ENCODE measurements around the gene EHBP1.
A peak's percentile ranks its signal among the peaks of the same experiment; 100 is the strongest.
"Not testable (repeated sequence)": the region's sequence is repeated elsewhere in the genome, so short reads cannot be mapped to it uniquely, and the experiment has no call there.

EHBP1 gene

DNA sequence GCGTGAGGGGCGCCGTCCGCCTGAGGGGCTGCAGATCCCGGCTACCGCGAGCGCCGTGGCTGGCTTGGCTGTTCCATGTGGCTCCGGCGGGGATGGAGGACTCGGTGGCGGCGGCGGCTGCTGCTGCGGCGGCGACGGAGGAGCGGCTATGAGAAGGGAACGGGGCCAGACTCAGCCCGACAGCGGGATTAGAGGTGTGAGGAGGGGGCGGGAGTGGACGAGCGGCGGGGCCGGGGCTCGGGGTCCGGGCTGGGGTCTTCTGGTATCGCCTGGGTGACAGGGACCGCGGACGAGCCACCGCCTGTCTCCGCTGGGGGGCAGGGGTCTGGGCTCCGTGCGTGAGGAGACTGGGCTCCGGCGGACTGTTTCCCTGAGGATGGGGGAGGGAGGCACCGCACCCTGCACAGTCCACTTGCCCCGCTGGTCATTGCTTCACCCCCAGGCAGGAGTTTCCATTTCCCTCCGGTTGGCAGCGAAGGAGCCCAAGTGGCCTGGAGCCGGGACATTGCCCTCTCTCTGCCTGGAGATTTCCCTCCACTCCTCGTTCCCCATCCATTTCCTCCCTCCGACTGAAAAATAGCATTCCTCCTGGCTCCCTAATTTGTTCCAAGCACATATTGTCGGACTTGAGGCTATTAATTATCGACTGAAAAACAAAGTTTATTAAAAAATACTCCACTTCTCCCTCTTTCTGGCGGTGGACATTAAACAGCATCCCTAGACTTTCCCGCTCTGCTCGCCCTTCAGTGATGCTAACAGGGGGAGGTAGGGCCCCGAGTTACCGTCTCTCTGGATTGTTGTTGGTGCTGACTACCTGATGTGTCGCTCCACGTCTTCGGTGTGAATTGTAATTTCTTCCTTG lies 577 bp downstream of the EHBP1 start:
- DNase-seq (ENCODE audit: low read depth in 2 of 2), result peak in 1 of 2 experiments; percentile 7

GRCh38 chr2:62706721-62707521 lies 1.4 kb downstream of the EHBP1 start:
- DNase-seq (ENCODE audit: low read depth in 2 of 2), result no peak

GRCh38 chr2:62708751-62709150 lies 3.2 kb downstream of the EHBP1 start:
- no peak for DNase-seq (ENCODE audit: low read depth in 2 of 2)

DNA sequence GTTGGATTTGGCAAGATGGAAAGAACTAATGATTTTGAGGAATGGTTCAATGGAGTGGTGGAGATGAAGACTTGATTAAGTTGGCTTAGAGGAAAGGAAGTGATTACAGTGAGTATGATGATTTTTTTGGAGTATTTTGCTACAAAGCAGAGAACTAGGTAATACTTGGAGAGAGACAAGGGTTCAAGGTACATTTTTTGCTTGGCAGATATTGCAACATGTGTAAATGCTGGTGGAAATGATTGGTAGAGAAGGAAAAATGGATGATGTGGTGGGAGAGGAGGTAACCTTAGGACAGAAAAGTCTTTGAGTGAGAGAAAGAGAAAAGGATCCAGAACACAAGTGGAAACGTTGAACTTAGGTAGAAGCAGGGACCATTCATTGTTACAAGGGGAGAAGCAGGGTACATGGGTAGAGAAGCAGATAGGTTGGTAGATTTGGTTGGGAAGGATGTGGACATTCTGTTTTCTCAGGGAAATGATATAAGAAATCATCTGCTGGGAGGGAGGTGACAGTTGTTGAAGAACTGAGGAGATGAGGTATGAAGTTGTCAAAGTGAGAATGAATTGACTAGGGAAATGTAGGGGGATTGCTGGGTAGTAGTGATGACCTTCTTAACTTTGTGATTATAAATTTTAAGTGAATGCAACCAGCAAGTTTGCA lies 6.5 kb downstream of the EHBP1 start:
- no peak for DNase-seq (ENCODE audit: low read depth in 2 of 2)

DNA sequence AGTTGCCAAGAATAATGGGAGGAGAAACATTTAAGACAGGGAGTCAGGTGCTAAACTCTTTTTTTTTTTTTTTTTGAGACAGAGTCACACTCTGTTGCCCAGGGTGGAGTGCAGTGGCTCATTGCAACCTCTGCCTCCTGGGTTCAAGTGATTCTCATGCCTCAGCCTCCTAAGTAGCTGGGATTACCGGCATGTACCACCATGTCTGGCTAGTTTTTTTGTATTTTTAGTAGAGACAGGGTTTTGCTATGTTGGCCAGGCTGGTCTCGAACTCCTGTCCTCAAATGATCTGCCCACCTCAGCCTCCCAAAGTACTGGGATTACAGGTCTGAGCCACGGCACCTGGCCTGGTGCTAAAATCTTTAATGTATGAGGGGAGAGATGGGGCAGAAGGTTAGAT lies 7.7 kb downstream of the EHBP1 start:
- DNase-seq (ENCODE audit: low read depth in 2 of 2), result not testable (repeated sequence)

- DNase-seq (ENCODE audit: low read depth in 2 of 2), result no peak
Measured at GRCh38 chr2:62713837-62714236, 8.3 kb downstream of the EHBP1 start.

DNA sequence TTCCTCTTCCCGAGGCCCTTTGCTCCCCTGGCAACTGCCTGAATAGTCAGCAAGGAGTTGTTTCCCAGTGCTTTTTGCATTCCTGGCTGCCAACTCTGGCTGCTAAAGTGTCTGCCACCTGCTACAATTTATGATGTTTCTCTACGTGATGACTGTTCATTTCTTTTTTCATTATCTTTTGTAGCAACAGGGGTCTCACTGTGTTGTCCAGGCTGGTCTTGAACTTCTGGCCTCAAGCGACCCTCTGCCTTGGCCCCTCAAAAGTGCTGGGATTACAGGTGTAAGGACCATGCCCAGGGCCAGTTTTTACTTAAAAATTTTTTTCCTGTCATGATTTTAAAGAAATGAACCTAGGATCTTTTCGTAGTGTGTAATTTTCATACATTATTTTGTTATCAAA lies 11.3 kb downstream of the EHBP1 start:
- DNase-seq (ENCODE audit: low read depth in 2 of 2), result no peak

DNA sequence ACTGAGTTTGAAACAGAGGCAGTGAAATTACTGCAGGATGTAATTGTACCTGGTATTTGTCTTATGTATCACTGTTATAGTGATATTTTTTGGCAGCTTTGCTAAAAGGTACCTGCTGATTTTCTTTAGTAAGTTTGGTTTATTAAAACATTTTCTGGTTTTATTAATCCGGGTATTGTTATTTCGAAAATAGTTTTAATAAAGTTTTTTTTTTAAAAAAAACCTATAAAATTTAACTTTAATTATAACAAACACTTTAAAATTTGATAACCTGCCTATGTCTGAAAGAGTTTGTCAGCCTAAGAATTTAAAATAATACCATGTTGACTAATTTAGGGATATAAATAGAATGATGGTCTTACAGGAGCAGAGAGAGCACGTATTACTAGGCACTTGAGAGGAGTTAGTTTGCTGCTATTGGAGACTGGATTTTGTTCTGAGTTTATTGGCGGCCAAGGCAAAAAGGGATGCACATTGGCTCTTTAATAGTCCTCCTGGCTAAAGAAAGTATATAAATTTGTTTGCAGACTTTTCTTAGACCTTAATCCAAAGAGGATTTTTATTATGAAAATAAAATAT lies 12.1 kb downstream of the EHBP1 start:
- no peak for DNase-seq (ENCODE audit: low read depth in 2 of 2)

DNA sequence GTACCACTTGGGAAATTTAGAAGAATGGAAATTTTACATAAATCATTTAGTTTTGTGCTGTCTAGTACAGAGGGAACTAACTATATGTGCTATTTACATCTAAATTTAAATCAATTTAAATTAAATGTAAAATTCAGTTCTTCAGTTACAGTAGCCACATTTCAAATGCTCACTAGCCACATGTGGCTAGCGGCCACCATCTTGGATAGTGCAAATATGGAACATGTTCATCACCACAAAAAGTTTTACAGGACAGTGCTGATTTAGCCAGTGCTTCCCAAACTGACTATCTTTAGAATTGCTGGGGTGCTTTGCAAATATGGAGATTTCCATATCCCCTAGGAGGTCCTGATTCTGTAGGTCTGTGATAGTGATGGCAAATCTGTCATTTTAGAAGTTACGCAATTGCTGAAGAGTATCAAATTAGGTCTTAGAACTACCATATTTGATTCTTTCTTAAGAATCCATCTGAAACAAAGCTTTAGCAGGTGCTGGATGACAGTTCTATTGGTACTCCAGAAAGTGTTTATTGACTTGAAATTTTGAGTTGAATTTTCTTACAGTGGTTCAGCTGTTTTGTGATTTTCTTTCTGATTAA lies 12.8 kb downstream of the EHBP1 start:
- DNase-seq (ENCODE audit: low read depth in 2 of 2), result no peak

DNA sequence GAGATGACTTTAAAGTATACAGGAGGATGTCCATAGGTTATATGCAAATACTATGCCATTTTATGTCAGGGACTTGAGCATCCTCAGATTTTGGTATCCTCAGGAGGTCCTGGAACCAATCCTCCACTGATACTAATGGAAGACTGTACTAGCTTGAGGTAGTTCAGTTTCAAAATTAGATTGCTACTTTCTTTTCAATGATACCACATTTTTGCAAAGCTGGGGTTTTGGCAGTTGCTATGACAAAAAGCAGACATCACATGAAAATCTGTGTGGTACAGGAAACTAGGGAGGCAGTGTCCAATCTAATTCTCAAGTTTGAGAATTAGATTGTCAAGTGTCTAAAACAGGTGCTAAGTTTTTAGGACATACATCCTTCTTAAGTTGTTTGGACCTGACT lies 14.2 kb downstream of the EHBP1 start:
- no peak for DNase-seq (ENCODE audit: low read depth in 2 of 2)

DNA sequence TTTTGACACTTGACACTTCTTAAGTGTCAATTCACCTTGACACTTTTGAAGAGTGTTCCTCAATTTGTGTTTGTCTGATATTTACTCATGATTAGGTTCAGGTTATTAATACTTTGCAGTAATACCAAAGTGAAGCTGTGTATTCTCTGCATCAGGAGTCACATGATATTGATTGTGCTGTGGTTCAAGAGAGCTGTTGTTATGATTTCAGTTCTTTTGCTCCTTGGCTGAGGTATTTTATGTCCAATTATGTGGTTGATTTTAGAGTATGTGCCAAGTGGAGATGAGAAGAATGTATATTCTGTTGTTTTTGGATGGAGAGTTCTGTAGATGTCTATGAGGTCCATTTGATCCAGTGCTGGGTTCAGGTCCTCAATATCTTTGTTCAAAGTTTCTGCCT lies 17.2 kb downstream of the EHBP1 start:
- no peak for DNase-seq (ENCODE audit: low read depth in 2 of 2)

DNA sequence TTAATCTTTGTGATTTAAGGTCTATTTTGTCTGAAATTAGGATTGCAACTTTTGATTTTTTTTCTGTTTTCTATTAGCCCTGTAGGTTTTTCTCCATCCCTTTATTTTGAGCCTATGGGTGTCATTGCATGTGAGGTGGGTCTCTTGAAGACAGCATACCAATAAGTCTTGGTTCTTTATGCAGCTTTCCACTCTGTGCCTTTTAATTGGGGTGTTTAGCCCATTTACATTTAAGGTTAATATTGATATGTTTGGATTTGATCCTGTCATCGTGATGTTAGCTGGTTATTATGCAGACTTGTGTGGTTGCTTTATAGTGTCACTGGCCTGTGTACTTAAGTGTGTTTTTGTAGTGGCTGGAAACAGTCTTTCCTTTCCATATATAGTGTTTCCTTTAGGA lies 17.7 kb downstream of the EHBP1 start:
- no peak for DNase-seq (ENCODE audit: low read depth in 2 of 2)

DNA sequence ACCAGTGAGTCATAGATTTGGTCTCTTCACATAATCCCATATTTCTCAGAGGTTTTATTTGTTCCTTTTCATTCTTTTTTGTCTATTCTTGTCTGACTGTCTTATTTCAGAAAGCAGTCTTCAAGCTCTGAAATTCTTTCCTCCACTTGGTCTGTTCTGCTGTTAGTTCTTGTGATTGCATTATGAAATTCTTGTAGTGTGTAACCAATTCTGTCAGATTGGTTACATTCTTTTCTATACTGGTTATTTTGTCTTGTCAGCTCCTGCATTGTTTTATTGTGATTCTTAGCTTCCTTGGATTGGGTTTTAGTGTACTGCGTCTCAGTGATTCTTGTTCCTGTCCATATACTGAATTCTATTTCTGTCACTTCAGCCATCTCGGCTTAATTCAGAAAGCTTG lies 18.6 kb downstream of the EHBP1 start:
- DNase-seq (ENCODE audit: low read depth in 2 of 2), result no peak

- DNase-seq (ENCODE audit: low read depth in 2 of 2), result peak in 1 of 2 experiments; percentile 7
Measured at GRCh38 chr2:62724886-62725711, 19.6 kb downstream of the EHBP1 start.

GRCh38 chr2:62725712-62726055 lies 20.2 kb downstream of the EHBP1 start:
- no peak for DNase-seq (ENCODE audit: low read depth in 2 of 2)

GRCh38 chr2:62727259-62727867 lies 21.9 kb downstream of the EHBP1 start:
- DNase-seq (ENCODE audit: low read depth in 2 of 2), result no peak

DNA sequence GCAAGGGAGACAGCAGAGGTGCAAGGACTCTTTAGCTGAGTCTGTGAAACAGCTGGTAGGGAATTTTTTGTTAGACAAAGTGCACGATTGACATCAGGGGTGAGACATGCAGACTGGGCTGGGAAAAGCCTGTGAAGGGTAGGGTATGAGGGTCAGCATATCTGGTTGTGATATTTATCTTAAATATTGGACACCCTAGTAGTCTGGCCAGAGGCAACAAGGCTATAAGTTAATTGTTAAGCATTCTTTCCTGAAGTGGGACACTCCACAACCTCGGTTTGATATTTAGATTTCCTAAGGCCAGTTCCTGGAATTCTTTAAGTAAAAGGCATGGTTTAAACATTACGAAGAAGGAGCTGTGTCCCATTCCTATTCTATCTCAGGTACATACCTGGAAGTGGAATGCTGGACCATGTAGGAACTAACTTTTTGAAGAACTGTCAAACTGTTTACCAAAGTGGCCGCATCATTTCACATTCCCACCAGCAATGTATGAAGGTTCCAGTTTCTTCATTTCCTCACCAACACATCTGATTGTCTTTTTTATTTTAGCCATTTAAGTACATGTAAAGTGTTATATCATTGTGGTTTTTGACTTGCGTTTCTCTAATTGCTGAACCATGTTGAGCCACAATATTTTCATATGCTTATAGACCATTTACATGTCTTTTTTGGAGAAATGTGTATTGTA lies 22.5 kb downstream of the EHBP1 start:
- no peak for DNase-seq (ENCODE audit: low read depth in 2 of 2)

DNA sequence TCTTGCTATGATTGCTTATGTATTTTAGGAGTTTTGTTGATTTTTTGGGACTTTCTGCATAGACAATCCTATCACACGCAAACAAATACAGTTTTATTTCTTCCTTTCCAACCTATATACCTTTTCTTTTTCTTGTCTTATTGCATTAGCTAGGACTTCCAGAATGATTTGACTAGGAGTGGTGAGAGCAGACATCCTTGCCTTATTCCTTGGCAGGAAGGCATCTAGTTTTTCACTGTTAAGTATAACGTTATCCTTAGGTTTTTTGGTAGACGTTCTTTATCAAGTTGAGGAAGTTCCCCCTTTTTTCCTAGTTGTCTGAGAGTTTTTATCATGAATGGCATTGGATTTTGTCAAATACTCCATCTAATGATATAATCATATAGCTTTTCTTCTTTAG lies 25.8 kb downstream of the EHBP1 start:
- no peak for DNase-seq (ENCODE audit: low read depth in 2 of 2)

- no peak for DNase-seq (ENCODE audit: low read depth in 2 of 2)
Measured at GRCh38 chr2:62732262-62732777, 26.8 kb downstream of the EHBP1 start.

GRCh38 chr2:62733546-62733945 lies 28.0 kb downstream of the EHBP1 start:
- DNase-seq (ENCODE audit: low read depth in 2 of 2), result no peak

All from stimulated activated CD4-positive, alpha-beta T cell treated with anti-CD3 and anti-CD28 coated beads, Interleukin-12 subunit alpha, Interleukin-12 subunit beta, amount 100 ng/mL, for 24 hours (primary cell).